Activated CD4-positive, CD25-positive, alpha-beta regulatory T cell treated with anti-CD3 and anti-CD28 coated beads, Interleukin-2, amount 50 U/mL, for 24 hours (primary cell): Measurements from ENCODE around the gene HK2.
"Not testable (repeated sequence)": the region's sequence is repeated elsewhere in the genome, so short reads cannot be mapped to it uniquely, and the experiment has no call there.

Source experiments
- ATAC-seq, 2 donors: fragments of 150-1000 bp; cut with Tn5 transposase; one replicate each; pipeline ENCODE4 v1.10.0; 2021; ENCODE audit warnings: mild to moderate bottlenecking in 1 of 2, moderate library complexity in 1 of 2

The HK2 gene

DNA sequence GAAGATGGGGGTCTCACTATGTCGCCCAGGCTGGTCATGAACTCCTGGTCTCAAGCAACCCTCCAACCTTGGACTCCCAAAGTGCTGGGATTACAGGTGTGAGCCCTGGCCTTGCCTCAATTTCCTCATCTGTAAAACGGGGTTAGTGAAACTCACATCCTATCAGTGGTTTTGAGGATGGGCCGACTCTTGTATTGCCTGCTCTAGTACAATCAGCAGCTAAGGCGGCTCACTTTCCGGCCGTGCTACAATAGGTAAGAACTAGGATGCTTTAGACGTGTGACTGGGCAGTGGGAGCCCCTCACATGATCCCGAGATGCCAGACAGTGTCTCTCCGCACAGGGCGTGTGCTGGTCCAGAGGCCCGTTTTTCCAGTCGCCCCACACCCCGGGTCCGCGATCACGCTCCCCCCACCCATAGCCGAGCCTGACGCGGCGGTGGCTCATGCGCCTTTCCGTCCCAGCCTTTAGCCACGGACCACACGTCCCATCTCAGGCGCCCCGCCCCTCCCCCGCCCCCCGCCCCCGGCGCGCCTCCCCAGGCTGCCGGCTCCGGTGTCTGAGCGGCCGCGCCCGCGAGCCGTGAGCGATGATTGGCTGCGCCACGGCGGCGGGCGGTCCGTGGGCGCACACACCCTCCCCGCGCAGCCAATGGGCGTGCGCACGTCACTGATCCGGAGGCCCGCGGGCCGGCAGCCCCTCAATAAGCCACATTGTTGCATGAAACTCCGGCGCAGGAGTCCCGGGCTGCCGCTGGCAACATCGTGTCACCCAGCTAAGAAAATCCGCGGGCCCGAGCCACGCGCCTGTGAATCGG, at the start of gene HK2:
TSS of gene HK2 (plus strand) at position 710 of the 816 bp plus-strand sequence. CDS start 454 bp downstream, outside the sequence.
- peak; percentile 84 to 87 for ATAC-seq

DNA sequence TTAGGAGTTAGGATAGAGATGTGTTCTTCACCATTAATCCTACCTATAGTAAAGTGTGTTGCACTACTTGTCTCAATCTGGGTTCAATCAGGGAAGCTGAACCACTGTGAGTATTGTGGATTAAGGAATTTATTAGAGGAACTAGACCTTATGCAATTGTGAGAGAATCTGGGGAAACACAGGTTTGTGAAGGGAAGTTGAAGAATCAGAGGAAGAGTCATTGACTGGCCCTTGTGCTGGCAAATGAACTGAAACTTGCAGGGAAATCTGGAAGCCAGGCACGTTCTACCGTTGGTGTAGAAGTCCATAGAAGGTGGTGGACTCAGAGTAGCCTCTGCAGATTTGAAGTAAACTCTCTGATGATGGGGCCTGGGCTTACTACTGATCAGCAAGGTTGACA, 44.7 kb upstream of the HK2 start:
- no peak for ATAC-seq

DNA sequence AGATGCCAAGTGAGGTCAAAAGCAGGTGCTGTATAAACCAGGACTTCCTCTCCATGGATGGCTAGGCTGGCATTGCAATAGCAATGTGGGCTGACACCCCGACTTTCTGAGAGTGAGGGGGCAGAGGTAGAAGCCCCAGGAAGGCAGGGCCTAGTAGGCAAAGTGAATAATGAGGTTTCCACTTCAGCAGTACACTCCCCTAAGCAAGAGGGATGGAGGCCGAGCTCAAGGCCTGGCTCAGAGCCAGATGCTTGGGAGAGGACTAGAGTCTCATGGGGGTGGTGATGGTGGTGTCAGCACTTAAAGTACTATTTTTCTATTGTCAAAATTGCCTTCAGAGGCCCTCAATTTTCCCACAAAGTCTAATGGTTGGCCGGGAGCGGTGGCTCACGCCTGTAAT, 41.6 kb upstream of the HK2 start:
- ATAC-seq = no peak

DNA sequence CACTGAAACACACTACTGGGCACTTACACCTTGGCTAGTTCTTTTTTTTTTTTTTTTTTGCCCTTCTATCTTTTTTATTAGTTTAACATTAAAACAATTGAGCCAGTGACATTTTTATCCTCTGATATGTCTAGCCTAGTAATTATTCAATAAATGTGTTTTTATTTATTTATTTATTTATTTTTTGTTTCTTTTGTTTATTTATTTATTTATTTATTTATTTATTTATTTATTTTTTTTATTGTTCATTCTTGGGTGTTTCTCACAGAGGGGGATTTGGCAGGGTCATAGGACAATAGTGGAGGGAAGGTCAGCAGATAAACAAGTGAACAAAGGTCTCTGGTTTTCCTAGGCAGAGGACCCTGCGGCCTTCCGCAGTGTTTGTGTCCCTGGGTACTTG, 39.0 kb upstream of the HK2 start:
- ATAC-seq = not testable (repeated sequence)

DNA sequence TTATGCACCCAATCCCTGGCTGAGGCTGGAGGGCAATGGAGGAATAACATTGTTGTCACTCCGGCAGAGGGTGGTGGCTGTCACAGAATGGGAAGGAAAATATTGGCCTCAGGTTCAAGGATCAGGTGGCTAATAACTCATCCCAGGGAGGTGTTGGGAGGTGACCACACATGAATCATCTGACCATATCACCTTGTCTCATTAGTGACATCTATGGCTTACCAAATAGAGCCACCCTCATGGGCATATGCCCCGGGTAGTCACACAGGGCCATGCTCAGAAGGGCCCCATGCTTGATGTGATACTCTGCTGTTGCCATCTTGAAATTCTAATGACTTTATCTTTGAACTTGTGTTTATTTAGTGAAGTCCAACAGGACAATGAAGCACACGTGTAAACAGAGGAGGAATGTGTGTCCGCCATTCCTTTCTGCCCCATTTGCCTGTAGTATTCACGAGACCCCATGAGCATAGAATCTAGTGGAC, 27.5 kb upstream of the HK2 start:
- ATAC-seq = no peak

DNA sequence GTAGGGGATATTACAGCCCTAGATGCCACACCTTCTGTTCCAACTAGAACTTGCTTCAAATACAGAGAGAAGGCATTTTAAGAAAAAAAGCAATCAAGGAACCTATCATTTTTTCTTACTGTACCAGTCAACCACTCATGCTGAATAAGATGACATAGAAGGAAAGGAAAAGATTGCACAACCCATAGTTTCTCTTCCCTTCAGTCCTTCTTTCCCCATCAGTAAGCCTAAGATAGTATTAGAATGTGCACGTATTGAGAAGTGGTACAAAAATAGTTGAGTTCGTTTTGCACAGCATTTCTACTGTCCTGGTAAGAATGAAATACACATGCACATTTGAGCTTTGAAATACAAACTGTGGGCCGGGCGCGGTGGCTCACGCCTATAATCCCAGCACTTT, 27.0 kb upstream of the HK2 start:
- no peak for ATAC-seq

DNA sequence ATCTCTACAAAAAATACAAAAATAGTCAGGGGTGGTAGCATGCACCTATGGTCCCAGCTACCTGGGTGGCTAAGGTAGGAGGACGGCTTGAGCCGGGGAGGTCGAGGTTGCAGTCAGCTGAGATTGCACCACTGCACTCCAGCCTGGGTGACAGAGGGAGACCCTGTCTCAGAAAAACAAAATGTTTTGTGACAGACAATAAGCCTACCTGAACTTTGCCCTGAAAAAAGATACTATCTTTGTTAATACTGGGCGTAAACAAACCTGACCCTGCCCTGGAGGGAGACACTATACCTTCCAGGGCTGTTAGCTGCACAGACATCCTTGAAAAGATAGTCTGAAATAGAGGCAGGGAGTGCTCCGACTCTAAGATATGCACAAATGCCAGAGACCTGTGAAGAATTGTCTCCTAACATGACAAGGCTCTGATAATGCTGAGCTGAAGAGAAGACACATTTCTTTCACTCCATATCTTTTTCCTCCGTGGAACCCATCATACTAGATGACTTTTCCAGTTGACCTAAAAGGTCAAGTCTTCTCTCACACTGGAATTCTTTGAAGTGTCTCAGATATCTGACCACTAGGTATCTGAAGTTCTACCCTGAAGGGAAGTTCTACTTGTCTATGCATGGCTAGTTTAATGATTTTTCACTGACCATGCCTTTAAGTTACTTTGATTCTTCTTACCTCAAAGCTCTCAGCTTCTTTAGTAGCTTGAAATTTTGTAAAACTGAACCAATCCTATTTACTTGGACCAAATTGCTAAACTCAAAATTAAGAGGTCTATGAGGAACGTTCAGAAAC, 20.9 kb upstream of the HK2 start:
- no peak for ATAC-seq

DNA sequence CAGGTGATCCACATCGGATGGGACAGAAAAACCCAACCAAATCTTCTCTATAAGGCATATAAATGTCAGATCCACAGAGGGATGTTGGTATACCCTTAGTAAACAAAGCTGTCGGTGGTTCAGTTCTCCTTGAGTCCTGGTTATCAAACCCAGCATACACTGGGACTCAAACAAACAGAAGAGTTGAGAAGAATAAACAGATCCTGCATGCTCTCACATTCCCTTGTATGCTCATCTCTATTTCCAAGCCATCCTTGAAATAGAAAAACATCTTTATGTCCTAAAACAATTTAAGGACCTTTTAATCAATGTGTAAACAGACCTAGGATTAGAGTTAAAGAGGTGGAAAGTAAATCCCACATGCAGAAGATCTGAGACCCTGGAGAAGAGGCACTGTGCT, 19.8 kb upstream of the HK2 start:
- no peak for ATAC-seq

DNA sequence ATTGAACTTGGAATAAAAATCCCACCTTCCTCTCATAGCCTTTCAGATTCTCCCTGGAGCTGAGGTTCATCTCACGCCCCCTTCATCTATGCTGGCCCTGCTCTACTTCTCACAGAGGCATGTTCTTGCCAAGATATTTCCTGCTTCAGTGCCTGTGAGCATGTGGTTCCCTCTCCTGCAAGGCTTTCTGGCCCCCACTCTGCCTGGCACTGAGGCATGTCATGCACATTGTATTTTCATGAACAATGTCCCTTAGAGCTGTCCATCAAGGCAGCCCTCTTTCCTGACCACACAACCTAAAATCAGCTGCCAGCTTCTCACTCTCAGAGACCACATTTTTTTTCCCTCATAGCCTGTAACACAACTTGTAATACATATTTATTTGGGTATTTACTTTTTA, 18.0 kb upstream of the HK2 start:
- ATAC-seq = no peak

DNA sequence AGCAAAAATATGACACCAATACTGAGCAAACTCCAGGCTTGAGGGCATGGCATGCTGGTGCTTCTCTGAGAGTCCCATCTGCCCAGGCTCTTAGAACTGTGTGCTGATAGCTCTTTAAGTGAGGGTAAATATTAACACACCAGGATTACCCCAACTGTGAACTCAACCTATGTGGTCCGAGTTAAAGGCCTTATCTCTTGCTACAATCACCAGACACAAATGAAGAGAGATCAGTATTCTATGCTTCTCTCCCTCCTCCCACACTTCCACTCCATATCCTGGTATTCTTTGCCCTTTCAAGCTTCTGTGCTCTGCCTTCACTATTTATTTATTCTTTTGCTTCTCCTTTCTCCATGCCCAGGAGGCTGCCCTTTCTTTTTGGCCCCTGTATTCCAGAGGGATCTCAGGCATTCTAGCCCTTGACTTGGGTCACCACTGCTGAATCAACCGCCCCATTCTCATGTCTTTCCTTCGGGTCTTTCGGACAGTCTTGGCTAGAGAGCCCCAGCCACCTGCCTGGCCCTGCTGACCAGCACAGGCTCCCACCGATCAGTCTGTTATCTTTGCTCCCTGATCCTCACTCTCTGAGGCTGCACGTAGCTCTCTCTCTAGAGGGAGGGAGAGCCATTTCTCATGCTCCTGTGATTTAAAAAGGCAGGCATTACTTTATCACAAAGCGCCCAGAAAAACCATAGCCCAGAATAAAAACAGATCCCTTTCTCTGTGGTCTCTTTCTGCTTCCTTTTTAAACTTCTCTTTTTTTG, 17.2 kb upstream of the HK2 start:
- ATAC-seq = no peak

DNA sequence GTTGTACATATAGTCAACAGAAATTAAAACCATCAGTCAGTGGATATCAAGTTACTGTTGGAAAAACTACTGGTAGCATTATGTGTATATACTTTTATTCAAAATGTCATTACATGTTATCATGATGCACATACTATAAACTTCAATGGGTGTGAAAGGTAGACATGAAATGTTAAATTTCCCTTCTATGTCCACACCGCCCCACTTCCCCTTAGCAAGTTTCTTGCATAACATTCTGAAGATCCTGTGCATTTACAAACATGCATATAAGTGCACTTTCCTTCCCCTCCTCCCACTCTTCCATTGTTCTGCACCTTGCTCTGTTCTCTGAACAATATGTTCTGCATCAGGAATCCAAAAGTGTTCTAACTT, 16.6 kb upstream of the HK2 start:
- ATAC-seq = no peak

DNA sequence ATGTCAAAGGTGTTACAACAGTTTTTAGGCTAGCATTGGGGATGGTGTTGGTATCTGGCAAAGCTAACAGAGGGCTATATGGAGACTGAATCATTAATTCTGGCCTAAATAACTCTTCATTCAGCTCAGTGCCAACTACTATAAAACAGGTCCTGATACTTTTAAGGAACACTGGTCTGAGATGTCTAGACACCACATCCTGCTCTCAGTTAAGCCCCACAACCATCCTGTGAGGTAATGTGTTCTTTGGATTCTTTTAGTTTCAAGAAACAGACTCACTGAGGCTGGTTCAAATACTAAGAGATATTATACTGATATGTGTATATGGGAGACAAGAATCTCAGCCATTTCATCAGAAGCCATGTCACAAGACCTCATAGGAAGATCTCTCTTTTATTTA, 14.2 kb upstream of the HK2 start:
- no peak for ATAC-seq

DNA sequence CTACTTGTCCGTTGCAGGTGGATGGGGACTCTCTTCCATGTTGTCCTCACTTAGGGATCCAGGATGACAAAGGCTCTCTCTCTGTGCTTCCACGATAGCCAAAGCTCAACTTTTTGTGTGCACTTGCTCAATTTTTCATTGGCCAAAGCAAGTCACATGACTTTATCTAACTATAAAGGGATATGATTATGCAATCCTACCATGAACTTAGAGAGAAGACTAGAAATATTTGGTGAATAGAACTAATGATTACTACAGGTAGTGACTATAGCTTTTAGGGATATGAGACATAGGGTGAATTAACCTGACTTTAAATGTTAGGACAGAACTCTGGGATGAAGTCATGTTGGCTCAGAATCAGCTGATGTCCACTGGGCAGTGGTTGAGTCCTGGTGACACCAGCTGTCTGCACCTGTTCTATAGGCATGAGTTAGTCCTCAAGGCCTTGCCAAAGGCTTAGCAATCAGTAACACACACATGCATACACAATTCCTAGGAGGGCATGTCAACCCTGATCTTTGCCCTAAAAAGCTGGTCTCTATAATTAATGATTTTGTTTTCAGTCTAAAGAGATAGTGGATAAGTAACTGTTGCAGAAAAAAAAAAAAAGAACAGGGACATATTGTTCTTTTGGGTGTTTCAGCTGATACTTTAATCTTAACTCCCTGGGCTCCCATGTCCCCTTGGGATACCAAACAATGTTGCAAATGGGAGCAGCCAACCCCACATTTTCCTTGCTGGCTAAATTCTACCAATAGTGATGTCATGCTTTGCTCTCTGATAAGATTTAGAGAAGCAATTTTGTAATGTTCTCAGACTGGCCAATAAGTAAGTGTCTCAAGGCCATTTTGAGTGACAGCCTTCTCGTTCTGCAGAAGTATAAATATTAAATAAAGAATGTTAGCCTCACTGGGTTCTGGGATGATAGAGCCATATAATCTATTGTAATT, 12.5 kb upstream of the HK2 start:
- no peak for ATAC-seq

DNA sequence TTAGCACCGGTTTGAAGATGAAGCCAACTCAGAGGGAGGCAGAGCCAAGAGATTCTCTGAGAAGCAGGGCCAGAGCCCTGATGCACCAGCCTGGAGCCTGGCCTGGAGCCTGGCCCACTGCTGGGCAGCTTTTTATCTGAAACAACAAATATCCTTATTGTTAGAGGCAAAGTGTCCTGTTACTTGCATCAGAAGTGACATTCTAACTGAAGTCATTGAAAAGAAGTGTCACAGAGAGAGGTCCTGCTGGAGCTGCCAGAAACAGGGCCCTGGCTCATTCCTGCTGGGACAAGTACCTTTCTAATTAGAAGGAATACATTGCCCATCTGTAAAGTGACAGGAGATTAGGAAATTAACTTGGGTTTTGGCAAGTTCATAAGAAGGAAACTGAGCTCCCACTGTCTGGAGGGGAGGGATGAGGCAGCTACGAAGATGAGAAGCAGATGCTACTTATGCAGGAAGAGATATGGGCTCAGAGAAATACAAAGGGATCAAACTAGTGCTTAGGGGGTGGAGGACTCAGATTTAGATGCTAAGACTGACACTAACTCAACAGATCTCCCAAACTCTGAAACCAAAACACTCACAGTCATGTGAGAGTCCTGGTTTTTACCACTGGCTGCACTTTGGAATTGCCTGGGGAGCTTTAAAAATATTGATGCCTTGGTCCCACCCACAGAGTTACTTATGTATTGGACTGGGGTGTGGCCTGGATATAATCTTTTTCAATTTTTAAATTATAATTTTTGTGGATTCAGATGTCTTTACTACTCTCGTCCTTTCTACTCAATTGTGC, 11.0 kb upstream of the HK2 start:
- ATAC-seq = no peak

DNA sequence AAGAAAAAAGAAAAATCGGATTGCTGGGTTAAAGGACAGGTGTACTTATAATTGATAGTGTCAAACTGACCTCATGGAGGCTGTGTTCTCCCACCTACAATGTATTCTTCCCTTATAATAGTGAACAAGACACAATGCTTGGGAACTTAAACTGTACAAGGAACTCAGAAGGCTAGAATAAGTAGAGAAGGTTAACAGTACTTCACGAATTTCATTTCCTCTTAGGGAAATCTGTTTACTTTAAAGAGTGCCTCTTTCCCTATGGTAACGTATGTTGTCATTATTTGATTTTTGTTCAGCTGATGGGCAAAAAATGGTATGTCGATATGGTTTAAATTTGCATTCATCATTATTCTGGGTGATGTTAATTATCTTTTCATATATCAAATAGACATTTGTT, 9.2 kb upstream of the HK2 start:
- ATAC-seq = no peak

DNA sequence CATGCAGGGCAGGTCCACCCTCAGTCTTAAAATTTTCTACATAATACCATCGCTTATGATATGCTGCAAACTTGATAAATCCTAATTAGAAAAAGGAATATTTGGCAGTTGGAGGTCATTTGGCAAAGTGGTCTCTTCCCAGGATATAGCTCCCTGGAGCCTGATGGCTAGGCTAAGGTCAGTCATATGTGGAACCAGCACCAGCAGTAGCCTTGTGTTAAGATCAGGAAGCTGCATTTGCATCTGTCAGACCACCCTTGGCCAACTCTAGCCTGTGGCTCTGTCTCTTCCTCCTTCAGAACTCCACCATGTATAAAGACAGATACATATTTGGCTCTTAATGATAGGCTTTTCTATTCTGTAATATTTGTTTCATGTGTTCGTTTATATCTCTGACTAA, 5.4 kb upstream of the HK2 start:
- no peak for ATAC-seq

DNA sequence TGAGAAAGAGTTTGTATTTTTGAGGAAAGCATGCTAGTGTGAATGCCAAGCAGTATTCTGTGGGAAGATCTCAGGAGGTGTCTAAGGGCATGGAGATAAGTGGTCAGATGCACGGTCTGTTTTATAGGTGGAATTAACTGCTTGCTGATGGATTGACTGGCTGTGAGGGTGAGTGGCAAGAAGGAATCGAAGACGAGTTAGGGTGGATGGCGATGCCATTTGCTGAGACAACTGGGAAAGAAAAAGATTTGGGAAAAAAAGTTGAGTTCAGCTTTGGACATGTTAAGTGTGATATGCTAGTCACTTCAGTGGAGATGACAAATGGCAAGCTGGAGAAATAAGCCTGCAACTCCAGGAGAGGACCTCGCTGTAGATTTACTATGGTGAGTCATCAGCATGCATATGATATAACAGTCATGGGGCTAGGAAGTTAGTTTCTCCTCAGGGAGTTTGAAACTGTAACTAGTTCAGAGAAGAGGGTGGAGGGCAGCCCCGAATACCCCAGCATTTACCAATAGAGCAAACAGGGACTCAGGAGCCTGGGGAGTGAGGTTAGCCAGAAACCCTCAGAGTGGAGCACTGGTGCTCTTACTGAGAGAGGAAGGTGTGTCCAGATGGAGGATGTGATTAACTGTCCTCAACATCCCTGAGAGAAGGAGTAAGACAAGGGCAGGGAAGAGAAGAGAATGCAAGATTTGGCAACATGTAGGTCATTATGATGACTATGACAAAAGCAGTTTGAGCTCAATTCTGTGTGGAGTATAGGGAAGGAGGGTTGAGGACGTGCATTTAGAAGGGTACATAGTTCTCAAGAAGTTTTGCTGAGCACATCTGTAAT, 2.0 kb upstream of the HK2 start:
- no peak for ATAC-seq

DNA sequence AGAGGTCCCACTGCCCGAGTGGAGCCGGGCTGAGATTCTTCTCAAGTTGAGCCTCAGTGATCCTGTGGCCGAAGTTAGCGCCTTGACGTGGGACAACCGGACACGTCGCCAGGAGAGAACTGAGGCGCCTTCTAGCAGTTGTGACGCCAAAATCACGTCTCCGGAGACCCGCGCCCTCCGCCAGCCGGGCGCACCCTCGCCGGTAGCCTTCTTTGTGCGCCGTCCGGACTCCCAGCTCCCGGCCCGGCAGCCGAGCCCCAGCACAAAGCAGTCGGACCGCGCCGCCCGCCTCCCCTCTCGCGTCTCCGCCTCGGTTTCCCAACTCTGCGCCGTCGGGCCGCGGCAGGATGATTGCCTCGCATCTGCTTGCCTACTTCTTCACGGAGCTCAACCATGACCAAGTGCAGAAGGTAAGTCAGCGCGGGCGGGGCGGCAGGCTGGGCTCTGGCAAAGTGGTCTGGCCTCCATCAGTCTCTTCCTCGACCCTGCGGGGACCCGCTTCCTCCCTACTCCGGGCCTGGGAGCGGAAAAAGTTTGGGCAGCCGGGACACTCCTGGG, 386 bp downstream of the HK2 start:
- ATAC-seq = peak in 1 of 2 donors; percentile 8

DNA sequence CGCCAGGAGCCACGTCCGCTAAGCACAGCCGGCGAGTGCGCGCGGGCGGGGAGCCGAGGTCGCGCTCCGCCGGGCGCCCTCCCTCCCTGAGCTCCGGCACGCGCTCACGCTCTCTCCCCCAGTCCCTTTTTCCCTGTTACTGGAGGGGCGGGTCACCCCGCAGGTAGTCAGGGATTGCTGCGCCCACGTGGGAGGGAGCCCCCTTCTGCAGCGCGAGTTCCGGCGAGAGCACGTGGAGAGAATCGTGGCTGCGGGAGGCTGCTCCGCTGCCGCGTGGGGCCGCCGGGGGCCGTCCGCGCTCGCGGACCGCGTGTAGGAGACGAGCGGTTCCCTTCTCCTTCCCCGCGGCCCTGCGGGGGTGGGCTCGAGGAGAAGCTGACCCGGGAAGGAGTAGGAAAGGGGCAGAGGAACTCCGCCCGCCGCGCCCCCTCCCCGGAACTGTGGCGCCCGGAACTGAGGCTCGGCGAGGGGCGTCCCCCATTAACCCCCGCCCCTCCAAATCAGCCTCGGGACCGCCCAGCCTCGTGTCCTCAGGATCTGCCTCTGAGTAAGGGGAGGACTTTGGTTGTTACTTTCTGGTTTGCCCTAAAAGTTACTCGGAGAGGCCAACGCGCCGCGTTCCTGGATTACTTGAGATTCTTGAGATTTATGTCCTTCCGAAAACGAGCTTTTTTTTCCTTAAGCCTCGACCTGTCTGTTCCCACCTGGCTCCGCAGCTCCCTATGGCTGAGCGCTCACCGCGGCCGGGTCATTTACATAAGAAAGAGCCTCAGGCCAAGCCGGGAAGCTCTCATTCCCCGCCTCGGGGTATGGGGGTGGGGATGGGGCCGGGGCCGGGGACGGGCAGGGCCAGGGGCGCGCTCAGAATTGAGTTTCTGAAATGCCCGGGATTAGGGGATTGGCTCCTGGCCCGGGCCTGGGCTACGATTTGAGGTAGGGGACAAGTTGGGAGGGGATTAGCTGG, 1.1 kb downstream of the HK2 start:
- peak; percentile 75 for ATAC-seq
